ENCODE results near the gene RASL12.
"Not testable (repeated sequence)": the region's sequence is repeated elsewhere in the genome, so short reads cannot be mapped to it uniquely, and the experiment has no call there.

RASL12 gene

GRCh38 chr15:65067645-65068402 is at the start of gene RASL12:
Gene RASL12, minus strand, starts transcription at chr15:65067991. Its CDS starts 156 bp downstream, at chr15:65067835.
- no peak for DNase-seq

- no peak for DNase-seq
These were observed 47.8 kb upstream of the RASL12 start for GRCh38 chr15:65115542-65115941.

- no peak for DNase-seq
These were observed 47.3 kb upstream of the RASL12 start, which contains the start of gene UBAP1L for GRCh38 chr15:65115086-65115485. Gene UBAP1L, minus strand, starts transcription at chr15:65115200. Its CDS starts 8,985 bp downstream, at chr15:65106215.

GRCh38 chr15:65110676-65111292 is 43.0 kb upstream of the RASL12 start:
- no peak for DNase-seq

- DNase-seq, result no peak
These were observed 38.3 kb upstream of the RASL12 start for GRCh38 chr15:65106011-65106590.

GRCh38 chr15:65105038-65105437 is 37.2 kb upstream of the RASL12 start:
- DNase-seq, result no peak

GRCh38 chr15:65102912-65103311 is 35.1 kb upstream of the RASL12 start:
- DNase-seq, result no peak

GRCh38 chr15:65101891-65102708 is 34.3 kb upstream of the RASL12 start:
- DNase-seq, result no peak

GRCh38 chr15:65101411-65101890 is 33.7 kb upstream of the RASL12 start:
- DNase-seq, result peak; percentile 70 to 89 (median 79)

- DNase-seq, result no peak
These were observed 32.7 kb upstream of the RASL12 start for GRCh38 chr15:65100442-65100841.

- DNase-seq, result not testable (repeated sequence)
These were observed 32.0 kb upstream of the RASL12 start for GRCh38 chr15:65099801-65100200.

GRCh38 chr15:65099336-65099735 is 31.5 kb upstream of the RASL12 start:
- DNase-seq, result no peak

GRCh38 chr15:65097651-65098263 is 30.0 kb upstream of the RASL12 start:
- no peak for DNase-seq

GRCh38 chr15:65096481-65097385 is 28.9 kb upstream of the RASL12 start:
- DNase-seq, result no peak

- DNase-seq, result no peak
These were observed 27.9 kb upstream of the RASL12 start for GRCh38 chr15:65095747-65096104.

GRCh38 chr15:65095011-65095746 is 27.4 kb upstream of the RASL12 start:
- no peak for DNase-seq

GRCh38 chr15:65094294-65094995 is 26.7 kb upstream of the RASL12 start:
- no peak for DNase-seq

- DNase-seq, result not testable (repeated sequence)
These were observed 26.0 kb upstream of the RASL12 start for GRCh38 chr15:65093793-65094170.

- DNase-seq, result no peak
These were observed 25.4 kb upstream of the RASL12 start for GRCh38 chr15:65092911-65093792.

Data from suppressor macrophage treated with lipopolysaccharide for 1 hour (primary cell).